VCaP (cell line): ENCODE measurements around the gene TTLL3.
"Not testable (repeated sequence)": the region's sequence is repeated elsewhere in the genome, so short reads cannot be mapped to it uniquely, and the experiment has no call there.

Experiments used
- H3K27ac ChIP-seq: fragments of 450-650 bp; 2 replicates; pipeline ENCODE4 v1.5.1; 2017
- TF ChIP-seq, protein P1 (sequence below): fragments of 450-650 bp; conservative IDR thresholded peaks from 2 replicates; pipeline ENCODE4 v1.5.1; 2017; ENCODE audit warnings: mild to moderate bottlenecking, moderate library complexity

The TTLL3 gene

GRCh38 chr3:9846931-9847488 lies 36.9 kb downstream of the TTLL3 start:
- TF ChIP-seq, protein P1, sequence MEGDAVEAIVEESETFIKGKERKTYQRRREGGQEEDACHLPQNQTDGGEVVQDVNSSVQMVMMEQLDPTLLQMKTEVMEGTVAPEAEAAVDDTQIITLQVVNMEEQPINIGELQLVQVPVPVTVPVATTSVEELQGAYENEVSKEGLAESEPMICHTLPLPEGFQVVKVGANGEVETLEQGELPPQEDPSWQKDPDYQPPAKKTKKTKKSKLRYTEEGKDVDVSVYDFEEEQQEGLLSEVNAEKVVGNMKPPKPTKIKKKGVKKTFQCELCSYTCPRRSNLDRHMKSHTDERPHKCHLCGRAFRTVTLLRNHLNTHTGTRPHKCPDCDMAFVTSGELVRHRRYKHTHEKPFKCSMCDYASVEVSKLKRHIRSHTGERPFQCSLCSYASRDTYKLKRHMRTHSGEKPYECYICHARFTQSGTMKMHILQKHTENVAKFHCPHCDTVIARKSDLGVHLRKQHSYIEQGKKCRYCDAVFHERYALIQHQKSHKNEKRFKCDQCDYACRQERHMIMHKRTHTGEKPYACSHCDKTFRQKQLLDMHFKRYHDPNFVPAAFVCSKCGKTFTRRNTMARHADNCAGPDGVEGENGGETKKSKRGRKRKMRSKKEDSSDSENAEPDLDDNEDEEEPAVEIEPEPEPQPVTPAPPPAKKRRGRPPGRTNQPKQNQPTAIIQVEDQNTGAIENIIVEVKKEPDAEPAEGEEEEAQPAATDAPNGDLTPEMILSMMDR, result no peak
- no peak overlapping the region for H3K27ac ChIP-seq

- not testable (repeated sequence) for H3K27ac ChIP-seq
Observed at GRCh38 chr3:9847870-9848269, 37.8 kb downstream of the TTLL3 start.

- H3K27ac ChIP-seq, result not testable (repeated sequence)
- TF ChIP-seq, protein P1, result peak; percentile 83
Observed at GRCh38 chr3:9848860-9849259, 38.8 kb downstream of the TTLL3 start.

- not testable (repeated sequence) for H3K27ac ChIP-seq
Observed at GRCh38 chr3:9851383-9851782, 41.3 kb downstream of the TTLL3 start.

GRCh38 chr3:9851926-9852325 lies 41.9 kb downstream of the TTLL3 start:
- not testable (repeated sequence) for H3K27ac ChIP-seq

- TF ChIP-seq, protein P1, result no peak
- no peak overlapping the region for H3K27ac ChIP-seq
Observed at GRCh38 chr3:9852528-9852927, 42.5 kb downstream of the TTLL3 start.

DNA sequence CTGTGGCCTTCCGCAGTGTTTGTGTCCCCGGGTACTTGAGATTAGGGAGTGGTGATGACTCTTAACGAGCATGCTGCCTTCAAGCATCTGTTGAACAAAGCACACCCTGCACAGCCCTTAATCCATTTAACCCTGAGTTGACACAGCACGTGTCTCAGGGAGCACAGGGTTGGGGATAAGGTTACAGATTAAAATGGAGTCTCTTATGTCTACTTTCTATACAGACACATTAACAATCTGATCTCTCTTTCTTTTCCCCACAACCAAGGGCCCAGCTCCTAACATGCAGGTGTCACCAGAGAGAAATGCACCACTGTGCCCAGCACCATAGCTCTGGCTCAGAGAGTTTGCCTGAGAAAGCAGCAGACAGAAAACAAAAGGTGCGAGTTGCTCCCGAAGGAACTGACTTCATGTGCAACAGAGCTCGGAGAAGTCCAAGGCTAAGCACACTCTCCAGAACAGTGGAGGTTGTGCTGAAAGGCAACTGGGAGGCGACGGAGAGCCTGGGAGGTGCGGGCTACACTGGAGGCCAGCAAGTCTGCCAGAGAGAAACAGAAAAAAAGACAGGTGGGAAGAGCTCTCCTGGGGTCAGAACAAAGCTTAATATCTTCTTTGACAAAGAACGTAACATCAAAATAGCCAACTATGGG lies 44.4 kb downstream of the TTLL3 start:
- H3K27ac ChIP-seq, result not testable (repeated sequence)

DNA sequence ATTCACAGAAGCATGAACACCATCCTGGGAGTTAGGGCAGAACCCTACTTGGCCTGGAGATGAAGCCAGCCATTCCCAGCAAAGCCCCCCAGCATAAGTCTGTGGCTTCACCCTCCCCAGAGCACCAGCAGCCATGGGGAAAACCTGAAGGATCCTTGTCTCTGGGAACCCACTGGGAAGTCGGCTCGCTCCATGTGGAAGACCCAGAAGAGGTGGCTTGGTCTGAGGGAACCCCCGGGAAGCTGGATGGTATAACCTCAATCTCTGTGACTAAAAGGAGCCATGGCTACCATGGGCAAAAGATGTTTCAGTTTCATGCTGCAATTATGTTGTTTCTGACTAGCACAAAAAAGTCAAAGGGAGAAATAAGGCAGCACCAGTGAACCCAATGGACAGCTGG lies 45.5 kb downstream of the TTLL3 start:
- no peak overlapping the region for H3K27ac ChIP-seq
- TF ChIP-seq, protein P1, result no peak

GRCh38 chr3:9859530-9860025 lies 49.5 kb downstream of the TTLL3 start:
- TF ChIP-seq, protein P1, result no peak
- no peak overlapping the region for H3K27ac ChIP-seq

DNA sequence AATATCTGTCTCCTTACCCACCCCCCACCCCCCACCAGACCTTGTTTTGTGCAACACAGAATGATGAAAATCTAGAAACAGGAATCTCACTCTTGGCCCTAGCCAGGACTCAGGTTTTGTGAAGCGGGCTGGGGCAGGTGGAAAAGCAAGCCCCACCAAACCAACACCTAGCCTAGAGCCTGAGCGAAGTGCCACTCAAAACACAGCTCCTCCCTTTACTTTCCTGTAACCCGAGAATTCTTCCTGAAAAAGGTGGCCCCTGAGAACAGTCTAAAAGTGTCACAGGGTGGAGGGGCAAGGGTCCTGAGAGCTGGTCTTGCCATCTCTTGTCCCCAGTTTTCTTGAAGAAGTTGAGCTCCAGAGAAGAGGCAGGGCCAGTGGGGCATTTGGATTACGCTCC lies 51.1 kb downstream of the TTLL3 start:
- TF ChIP-seq, protein P1, result no peak
- no peak overlapping the region for H3K27ac ChIP-seq
